H1 (cell line): ENCODE results near the gene RREB1.

ENCODE experiments used
- RAD21 ChIP-seq, 2 experiments: IDR thresholded peaks in 1 of 2; conservative IDR thresholded peaks in 1 of 2; 2 replicates each; pipeline ENCODE4 v1.6.1; 2011; ENCODE audit warnings: low read depth in 2 of 2, low read length in 2 of 2, improper control_type of control experiment in 1 of 2, inconsistent platforms in 1 of 2, mild to moderate bottlenecking in 1 of 2, moderate library complexity in 1 of 2
- SP4 ChIP-seq: IDR thresholded peaks from 2 replicates; pipeline ENCODE4 v1.6.1; 2012; ENCODE audit warnings: low read length, inconsistent platforms
- TAF1 ChIP-seq: IDR thresholded peaks from 2 replicates; pipeline ENCODE4 v1.6.1; 2011; ENCODE audit warnings: mild to moderate bottlenecking, low read depth, low read length

DNA sequence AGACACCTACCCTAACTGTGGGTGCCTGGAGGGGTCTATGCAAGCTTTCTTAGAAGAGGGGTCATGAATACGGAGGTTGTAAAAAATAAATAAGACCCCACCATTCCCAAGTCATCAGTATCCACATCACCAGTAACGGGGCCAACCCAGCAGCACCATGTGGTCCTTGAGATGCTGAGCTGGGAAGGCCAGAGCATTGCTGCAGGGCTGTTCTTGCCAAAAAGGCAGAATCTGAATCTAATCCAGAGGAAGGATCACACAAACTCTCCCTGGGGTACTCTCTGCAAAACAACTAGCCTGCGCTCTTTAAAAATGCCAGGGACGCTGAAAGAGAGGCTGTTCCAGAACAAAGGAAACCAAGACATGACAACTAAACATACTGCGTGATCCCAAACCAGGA lies 162.1 kb downstream of the RREB1 start:
- TF ChIP-seq TAF1: no peak
- no peak for TF ChIP-seq RAD21 (IDR thresholded peaks at IDR 0.05 in 1 of 2, conservative IDR thresholded peaks at IDR 0.05 in 1 of 2; ENCODE audit: low read depth in 2 of 2, low read length in 2 of 2)
- TF ChIP-seq SP4: no peak
